ENCODE data around the gene GPR162. TPM values are rescaled to one million over a fixed set of nuclear protein-coding genes. Genes with fewer than 3 reads are reported as not detected.

The GPR162 gene
- polyA plus RNA-seq, 1 donor from 2014 or later: 82.8 TPM

- Histone ChIP-seq H3K4me2 (ENCODE audit: low read length) (no peak overlapping the region), H3K36me3 (ENCODE audit: insufficient read depth, low read length) (no peaks in the 10 kb centered on the region), H3K27ac (ENCODE audit: low read length) (no peak overlapping the region), H3K9ac (ENCODE audit: low read length) (no peak overlapping the region), H3K9me2 (ENCODE audit: insufficient read depth, low read length) (no peaks in the 10 kb centered on the region), H3F3A (ENCODE audit: insufficient read depth, low read length, poor library complexity, severe bottlenecking) (no peaks in the 10 kb centered on the region), H3K9me3 (ENCODE audit: low read length) (no peaks in the 10 kb centered on the region), H3K4me3 (ENCODE audit: low read length) (no peak overlapping the region), H3K27me3 (ENCODE audit: insufficient read depth, low read depth, low read length) (no peaks in the 10 kb centered on the region), H3K79me2 (replicated peaks; ENCODE audit: insufficient read depth, low read length) (no peaks in the 10 kb centered on the region), H2AFZ (ENCODE audit: low read depth, low read length) (no peak overlapping the region), H4K20me1 (ENCODE audit: insufficient read depth) (no peaks in the 10 kb centered on the region)
- no peak for TF ChIP-seq REST (IDR thresholded peaks at IDR 0.05; ENCODE audit: borderline replicate concordance)
- TF ChIP-seq POLR2AphosphoS5 (IDR thresholded peaks at IDR 0.05): no peak
- no peak for TF ChIP-seq RAD21 (conservative IDR thresholded peaks at IDR 0.05)
- TF ChIP-seq TAF1 (IDR thresholded peaks at IDR 0.05; ENCODE audit: low read depth): no peak
- TF ChIP-seq SMC3 (conservative IDR thresholded peaks at IDR 0.05; ENCODE audit: poor library complexity): no peak
- no peak for TF ChIP-seq EZH2 (IDR thresholded peaks at IDR 0.05; ENCODE audit: borderline replicate concordance, insufficient read depth, low read length, poor library complexity, severe bottlenecking)
- TF ChIP-seq MXI1 (conservative IDR thresholded peaks at IDR 0.05; ENCODE audit: poor library complexity, severe bottlenecking): no peak
- no peak for TF ChIP-seq CTCF (IDR thresholded peaks at IDR 0.05; ENCODE audit: poor library complexity, severe bottlenecking)
- TF ChIP-seq EP300 (conservative IDR thresholded peaks at IDR 0.05; ENCODE audit: poor library complexity, severe bottlenecking): no peak
These were observed 8.3 kb upstream of the GPR162 start for GRCh38 chr12:6813363-6813762.

- Histone ChIP-seq H4K20me1 (ENCODE audit: insufficient read depth) (no peaks in the 10 kb centered on the region), H3F3A (ENCODE audit: insufficient read depth, low read length, poor library complexity, severe bottlenecking) (no peaks in the 10 kb centered on the region), H3K9me2 (ENCODE audit: insufficient read depth, low read length) (no peaks in the 10 kb centered on the region), H3K9me3 (ENCODE audit: low read length) (no peaks in the 10 kb centered on the region), H3K27ac (ENCODE audit: low read length) (no peak overlapping the region), H3K27me3 (ENCODE audit: insufficient read depth, low read depth, low read length) (no peaks in the 10 kb centered on the region), H3K79me2 (replicated peaks; ENCODE audit: insufficient read depth, low read length) (peaks cover 12% of the 10 kb centered on the region), H3K36me3 (ENCODE audit: insufficient read depth, low read length) (no peaks in the 10 kb centered on the region), H3K9ac (ENCODE audit: low read length) (no peak overlapping the region), H2AFZ (ENCODE audit: low read depth, low read length) (no peak overlapping the region), H3K4me2 (ENCODE audit: low read length) (no peak overlapping the region), H3K4me3 (ENCODE audit: low read length) (no peak overlapping the region)
- TF ChIP-seq EZH2 (IDR thresholded peaks at IDR 0.05; ENCODE audit: borderline replicate concordance, insufficient read depth, low read length, poor library complexity, severe bottlenecking) (no peak), TAF1 (IDR thresholded peaks at IDR 0.05; ENCODE audit: low read depth) (no peak), CTCF (IDR thresholded peaks at IDR 0.05; ENCODE audit: poor library complexity, severe bottlenecking) (no peak), RAD21 (conservative IDR thresholded peaks at IDR 0.05) (no peak), POLR2AphosphoS5 (IDR thresholded peaks at IDR 0.05) (no peak), MXI1 (conservative IDR thresholded peaks at IDR 0.05; ENCODE audit: poor library complexity, severe bottlenecking) (no peak), SMC3 (conservative IDR thresholded peaks at IDR 0.05; ENCODE audit: poor library complexity) (no peak), EP300 (conservative IDR thresholded peaks at IDR 0.05; ENCODE audit: poor library complexity, severe bottlenecking) (no peak), REST (IDR thresholded peaks at IDR 0.05; ENCODE audit: borderline replicate concordance) (no peak)
These were observed 5.0 kb upstream of the GPR162 start for GRCh38 chr12:6816598-6816997.

Data from neural cell (in vitro differentiated cells).